Naive B cell (primary cell): ENCODE data around the gene BBS2. TPM values are rescaled to one million over a fixed set of nuclear protein-coding genes. Genes with fewer than 3 reads are reported as not detected.
A peak's percentile ranks its signal among the peaks of the same experiment; 100 is the strongest.

ENCODE experiments used
- ATAC-seq, 2 donors: fragments of 150-1000 bp; cut with Tn5 transposase; 2 replicates each; pipeline ENCODE4 v1.10.0; 2021; ENCODE audit warnings: low read depth in 2 of 2, mild to moderate bottlenecking in 2 of 2, moderate library complexity in 2 of 2
- DNase-seq: peaks from one replicate; pipeline ENCODE4 v3.0.0; 2022
- H3K27ac Mint-ChIP-seq, 6 donors: one replicate each; pipeline ENCODE4 v1.8.0; 2020 to 2022; ENCODE audit warnings: mild to moderate bottlenecking in 6 of 6, mixed read lengths in 6 of 6, moderate library complexity in 5 of 6, inconsistent platforms in 2 of 6
- H3K27me3 Mint-ChIP-seq, 3 donors: one replicate each; pipeline ENCODE4 v1.8.0; 2021 to 2022; ENCODE audit warnings: mixed read lengths in 3 of 3, mild to moderate bottlenecking in 1 of 3
- H3K36me3 Mint-ChIP-seq, 2 donors: one replicate each; pipeline ENCODE4 v1.8.0; 2020 to 2022; ENCODE audit warnings: mixed read lengths in 2 of 2, inconsistent platforms in 1 of 2, mild to moderate bottlenecking in 1 of 2
- H3K4me1 Mint-ChIP-seq, 3 donors: one replicate each; pipeline ENCODE4 v1.8.0; 2020 to 2022; ENCODE audit warnings: mixed read lengths in 3 of 3, inconsistent platforms in 1 of 3, mild to moderate bottlenecking in 1 of 3, moderate library complexity in 1 of 3
- H3K4me3 Mint-ChIP-seq, 8 donors: one replicate each; pipeline ENCODE4 v1.8.0; 2020 to 2022; ENCODE audit warnings: mild to moderate bottlenecking in 8 of 8, mixed read lengths in 8 of 8, moderate library complexity in 8 of 8, inconsistent platforms in 2 of 8
- H3K9me3 Mint-ChIP-seq, 7 donors: one replicate each; pipeline ENCODE4 v1.8.0; 2020 to 2022; ENCODE audit warnings: mixed read lengths in 7 of 7, mild to moderate bottlenecking in 5 of 7, inconsistent platforms in 2 of 7, moderate library complexity in 1 of 7
- polyA plus RNA-seq, 6 donors: library from polyadenylated mRNA; unstranded; fragments of 300-500 nt; fragmentation: Illumina TruSeq; gene quantifications; one replicate each; pipeline ENCODE4 v1.2.3, GENCODE V29; 2021; ENCODE audit warnings: low read depth in 6 of 6

Gene BBS2
- polyA plus RNA-seq: 10 to 100 TPM in 5 of 6 donors, 1 to 10 TPM in 1; 9.8 to 28.8 (median 17.7) TPM

DNA sequence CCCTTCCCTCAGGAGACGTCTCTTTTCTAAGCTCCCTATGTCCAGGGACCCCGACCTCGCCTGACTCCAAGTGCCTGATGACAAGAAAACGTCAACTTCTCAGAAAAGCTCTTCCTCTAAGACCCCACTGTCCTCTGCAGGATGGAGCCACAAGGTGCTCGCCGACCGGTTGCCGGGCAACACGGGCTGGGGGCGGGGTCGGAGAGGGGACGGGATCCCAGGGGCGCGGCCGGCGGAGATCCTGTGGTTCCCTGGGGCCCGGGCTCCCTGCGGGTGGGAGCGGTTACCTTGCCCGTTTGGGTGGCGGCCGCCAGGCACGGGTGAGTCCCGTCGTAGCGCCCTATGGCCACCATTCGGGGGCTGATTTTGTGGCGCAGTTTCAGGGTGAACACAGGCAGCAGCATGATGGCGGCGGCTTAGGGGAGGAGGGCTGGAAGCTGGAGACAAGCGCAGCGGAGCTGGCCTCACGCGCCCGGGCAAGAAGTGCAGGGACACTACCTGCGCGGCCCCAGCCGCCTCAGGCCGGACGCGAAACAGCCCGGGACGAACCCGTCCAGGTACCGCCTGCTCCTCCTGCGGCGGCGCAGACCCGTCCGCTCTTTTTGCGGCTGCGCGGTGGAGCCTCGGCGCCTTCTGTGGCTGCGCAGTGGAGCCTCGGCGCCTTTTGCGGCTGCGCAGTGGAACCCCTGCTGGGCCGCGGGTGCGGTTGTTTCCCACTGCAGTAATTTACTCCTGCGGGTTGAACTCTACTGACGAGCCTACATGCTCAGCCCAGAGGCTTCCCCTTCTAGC is at the start of gene BBS2:
Gene BBS2 (minus strand): TSS at position 566 of the 792 bp plus-strand sequence. CDS start 162 bp downstream, at position 404.
- ATAC-seq: peak; percentile 84 to 85

DNA sequence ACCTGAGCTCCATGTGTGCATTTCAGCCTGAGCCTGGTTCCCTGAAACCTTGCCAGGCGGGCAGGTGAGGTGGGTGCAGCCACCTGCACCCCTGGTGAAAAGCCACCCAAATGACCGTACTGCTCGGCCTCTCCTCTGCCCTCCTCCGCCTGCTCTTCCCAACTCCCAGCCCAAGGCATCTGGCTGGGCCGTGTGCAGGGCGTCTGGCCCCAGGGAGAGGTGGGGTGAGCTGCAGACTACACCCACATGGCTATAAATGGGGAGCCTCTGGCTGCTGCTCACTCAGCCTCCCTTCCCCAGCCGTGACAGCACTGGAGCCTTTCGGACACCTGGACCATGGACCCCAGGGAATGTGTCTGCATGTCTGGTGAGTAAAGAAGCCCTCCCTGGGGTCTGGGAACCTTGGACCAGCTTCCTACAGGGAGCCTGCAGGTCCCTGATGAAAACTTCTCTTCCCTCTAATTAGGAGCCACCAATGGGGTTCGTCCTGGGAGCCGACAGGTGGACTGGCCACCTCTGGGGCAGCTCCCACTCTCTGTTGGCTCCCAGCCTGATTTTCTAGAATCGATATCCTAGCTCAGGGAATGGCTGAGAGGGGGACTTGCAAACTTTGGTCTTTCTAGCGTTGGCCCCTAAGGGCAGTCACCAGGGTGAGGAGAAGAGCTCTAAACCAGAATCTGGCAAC is 45.1 kb upstream of the BBS2 start, which contains the start of gene MT4:
Gene MT4 (plus strand): TSS at position 281 of the 685 bp plus-strand sequence. CDS start 56 bp downstream, at position 337.
- DNase-seq: no peak
- Mint-ChIP-seq H3K27me3 (peaks cover 24 to 53% (median 47%) of the 10 kb centered on the region in 3 donors), H3K36me3 (no peaks in the 10 kb centered on the region), H3K4me3 (peak within 1 kb of the TSS in 1 of 8 donors; percentile 0), H3K27ac (peak within 1 kb of the TSS in 1 of 6 donors; percentile 29), H3K4me1 (peaks cover 0 to 5% (median 0%) of the 10 kb centered on the region in 3 donors), H3K9me3 (no peaks in the 10 kb centered on the region)
- no peak for ATAC-seq

More for the DNA sequence above, at the start of gene BBS2:
- no peaks in the 10 kb centered on the region for H3K36me3 Mint-ChIP-seq
- peak within 1 kb of the TSS; percentile 72 to 94 (median 88) for H3K27ac Mint-ChIP-seq
- H3K4me1 Mint-ChIP-seq: peaks cover 21 to 35% (median 34%) of the 10 kb centered on the region in 3 donors
- peak within 1 kb of the TSS; percentile 82 to 92 (median 86) for H3K4me3 Mint-ChIP-seq
- peaks cover 0 to 1% (median 0%) of the 10 kb centered on the region in 7 donors for H3K9me3 Mint-ChIP-seq
- peak; percentile 90 for DNase-seq
- H3K27me3 Mint-ChIP-seq: peaks cover 0 to 5% (median 0%) of the 10 kb centered on the region in 3 donors

DNA sequence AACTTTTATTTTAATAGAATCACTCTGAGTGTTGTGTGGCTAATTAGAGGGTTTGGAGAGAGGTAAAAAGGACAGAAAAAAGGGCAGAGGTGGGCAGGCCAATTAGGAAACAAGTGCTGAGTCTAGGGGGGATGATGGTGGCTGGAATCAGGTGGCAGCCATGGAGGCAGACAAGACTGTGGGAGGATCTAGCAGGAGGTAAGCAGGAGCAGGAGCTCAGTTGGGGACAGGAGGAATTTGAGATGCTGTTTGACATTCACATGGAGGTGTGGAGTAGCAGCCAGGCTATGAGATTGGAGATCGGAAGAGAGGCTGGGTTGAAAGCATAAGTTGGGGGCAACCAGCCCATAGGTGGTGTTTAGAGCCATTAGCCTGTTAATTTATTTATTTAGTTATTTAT is 41.3 kb upstream of the BBS2 start:
- Mint-ChIP-seq H3K9me3 (no peaks in the 10 kb centered on the region), H3K4me3 (no peak overlapping the region), H3K27ac (no peak overlapping the region), H3K36me3 (no peaks in the 10 kb centered on the region), H3K27me3 (peaks cover 27 to 46% (median 44%) of the 10 kb centered on the region in 3 donors), H3K4me1 (no peaks in the 10 kb centered on the region)
- ATAC-seq (no peak), DNase-seq (no peak)

DNA sequence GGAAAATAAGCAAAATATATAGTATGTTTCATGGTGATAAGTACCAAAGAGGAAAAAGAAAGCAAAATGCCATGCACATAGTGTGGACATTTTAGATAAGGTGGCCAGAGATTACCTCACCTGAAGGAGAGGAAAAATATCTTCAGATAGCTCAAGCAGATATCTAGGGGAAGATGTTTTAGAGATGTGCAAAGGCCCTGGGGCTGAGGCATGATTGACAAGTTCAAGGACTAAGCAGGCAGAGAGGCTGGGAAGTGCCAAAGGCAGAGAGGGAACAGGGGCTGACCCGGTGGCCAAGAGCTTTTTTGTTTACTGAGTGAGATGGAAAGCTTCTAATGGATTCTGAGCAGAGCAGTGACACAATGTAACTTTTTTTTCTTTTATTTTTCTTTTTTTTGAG is 40.6 kb upstream of the BBS2 start:
- no peak overlapping the region for H3K4me3 Mint-ChIP-seq

DNA sequence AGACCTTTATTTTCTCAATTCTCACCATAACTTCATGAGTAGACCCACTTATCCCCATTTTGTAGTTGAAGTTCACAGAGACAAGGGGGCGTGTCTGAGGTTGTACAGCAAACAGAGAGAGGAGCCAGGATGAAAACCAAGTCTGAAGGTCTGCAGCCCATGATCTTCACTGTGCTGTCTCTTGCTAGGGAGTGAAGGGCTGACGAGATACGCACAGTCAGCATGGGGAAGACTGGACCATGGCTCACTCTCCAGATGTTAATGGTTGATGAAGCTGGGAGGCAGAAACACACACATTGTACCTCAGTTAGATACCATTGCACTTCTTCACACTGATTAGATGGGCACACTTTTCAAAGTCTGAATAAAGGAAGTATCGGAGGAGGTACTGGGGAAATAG is 39.3 kb upstream of the BBS2 start:
- H3K4me3 Mint-ChIP-seq: no peak overlapping the region
- H3K27me3 Mint-ChIP-seq: peaks cover 26 to 50% (median 34%) of the 10 kb centered on the region in 3 donors
- no peak overlapping the region for H3K27ac Mint-ChIP-seq
- no peaks in the 10 kb centered on the region for H3K4me1 Mint-ChIP-seq
- ATAC-seq (no peak), DNase-seq (no peak)
- H3K36me3 Mint-ChIP-seq: no peaks in the 10 kb centered on the region
- H3K9me3 Mint-ChIP-seq: no peaks in the 10 kb centered on the region

More for the DNA sequence above, 40.6 kb upstream of the BBS2 start:
- Mint-ChIP-seq H3K36me3 (no peaks in the 10 kb centered on the region), H3K27ac (no peak overlapping the region), H3K27me3 (peaks cover 29 to 45% (median 38%) of the 10 kb centered on the region in 3 donors), H3K4me1 (no peaks in the 10 kb centered on the region), H3K9me3 (no peaks in the 10 kb centered on the region)
- DNase-seq (no peak), ATAC-seq (no peak)

GRCh38 chr16:56558024-56558747 is 38.4 kb upstream of the BBS2 start:
- Mint-ChIP-seq H3K27me3 (peaks cover 24 to 50% (median 35%) of the 10 kb centered on the region in 3 donors), H3K27ac (no peak overlapping the region), H3K9me3 (no peaks in the 10 kb centered on the region), H3K4me3 (no peak overlapping the region), H3K36me3 (no peaks in the 10 kb centered on the region), H3K4me1 (no peaks in the 10 kb centered on the region)
- ATAC-seq: no peak
- DNase-seq: no peak

GRCh38 chr16:56554441-56554840 is 34.6 kb upstream of the BBS2 start:
- Mint-ChIP-seq H3K4me1 (no peaks in the 10 kb centered on the region), H3K9me3 (no peaks in the 10 kb centered on the region), H3K36me3 (no peaks in the 10 kb centered on the region), H3K27ac (no peak overlapping the region), H3K27me3 (peaks cover 15 to 29% (median 18%) of the 10 kb centered on the region in 3 donors), H3K4me3 (no peak overlapping the region)
- no peak for DNase-seq
- no peak for ATAC-seq

- no peak overlapping the region for H3K4me3 Mint-ChIP-seq
- peaks cover 4 to 13% (median 10%) of the 10 kb centered on the region in 3 donors for H3K4me1 Mint-ChIP-seq
- DNase-seq: no peak
- H3K9me3 Mint-ChIP-seq: no peaks in the 10 kb centered on the region
- H3K36me3 Mint-ChIP-seq: no peaks in the 10 kb centered on the region
- H3K27me3 Mint-ChIP-seq: peaks cover 9 to 21% (median 10%) of the 10 kb centered on the region in 3 donors
- ATAC-seq: no peak
- no peak overlapping the region for H3K27ac Mint-ChIP-seq
These were observed 32.2 kb upstream of the BBS2 start for GRCh38 chr16:56551796-56552738.

DNA sequence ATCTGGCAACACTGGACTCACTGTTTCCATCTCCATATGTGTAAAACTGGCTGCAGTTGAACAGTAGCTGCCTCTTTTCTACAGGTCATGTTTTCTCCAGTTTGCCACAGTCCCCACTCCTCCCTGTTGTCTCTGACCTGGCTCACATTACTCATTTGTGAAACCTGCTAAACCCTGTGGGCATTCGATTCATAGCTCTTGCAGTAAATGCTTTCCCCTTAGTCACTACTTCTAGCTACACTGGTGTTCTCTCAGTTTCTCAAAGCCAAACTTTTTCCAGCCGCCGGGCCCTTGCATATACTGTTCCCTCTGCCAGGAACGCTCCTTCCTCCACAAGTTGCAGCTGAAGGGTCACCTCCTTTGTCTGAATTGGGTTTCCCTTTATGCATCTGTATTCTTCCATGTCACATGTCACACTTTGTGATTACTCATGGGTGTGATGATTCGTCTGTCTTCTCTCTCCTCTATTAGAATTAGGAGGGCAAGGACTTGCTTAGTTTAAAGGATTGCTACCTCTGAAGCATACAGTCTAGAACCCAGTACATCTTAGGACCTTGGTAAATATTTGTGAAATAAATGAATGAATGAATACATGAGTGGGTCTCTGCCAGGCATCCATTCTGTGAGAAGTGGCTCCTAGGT is 30.0 kb upstream of the BBS2 start:
- ATAC-seq (no peak), DNase-seq (no peak)
- Mint-ChIP-seq H3K36me3 (no peaks in the 10 kb centered on the region), H3K4me1 (peaks cover 4 to 13% (median 10%) of the 10 kb centered on the region in 3 donors), H3K27me3 (peaks cover 9 to 14% (median 10%) of the 10 kb centered on the region in 3 donors), H3K27ac (no peak overlapping the region), H3K4me3 (no peak overlapping the region), H3K9me3 (no peaks in the 10 kb centered on the region)

DNA sequence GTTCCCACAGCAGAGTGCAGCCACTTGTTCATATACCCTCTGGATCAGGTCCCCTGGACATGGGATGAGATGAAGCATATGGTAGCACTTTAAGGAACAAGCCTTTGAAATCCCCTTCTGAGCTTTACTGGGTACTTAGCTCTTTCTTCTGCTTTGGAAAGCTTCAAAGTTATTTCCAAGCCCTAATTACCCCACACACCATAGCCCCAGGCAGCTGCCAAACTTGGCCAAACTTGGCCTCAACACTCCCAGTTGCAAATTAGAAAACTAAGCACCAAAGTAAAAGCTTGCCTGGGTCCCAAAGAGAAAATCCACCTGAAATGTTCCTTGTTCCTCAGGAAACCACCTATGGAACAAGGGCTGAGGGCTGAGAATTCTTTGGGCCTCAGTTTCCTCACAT is 29.3 kb upstream of the BBS2 start:
- Mint-ChIP-seq H3K27ac (no peak overlapping the region), H3K4me3 (no peak overlapping the region), H3K4me1 (peaks cover 4 to 13% (median 10%) of the 10 kb centered on the region in 3 donors), H3K27me3 (peaks cover 8 to 10% (median 9%) of the 10 kb centered on the region in 3 donors), H3K36me3 (no peaks in the 10 kb centered on the region), H3K9me3 (no peaks in the 10 kb centered on the region)
- DNase-seq (no peak), ATAC-seq (no peak)

GRCh38 chr16:56547949-56548567 is 28.2 kb upstream of the BBS2 start:
- Mint-ChIP-seq H3K27ac (peak overlapping the region in 2 of 6 donors; percentile 23 to 94), H3K4me3 (peak overlapping the region in 1 of 8 donors; percentile 25), H3K36me3 (no peaks in the 10 kb centered on the region), H3K27me3 (peaks cover under 1 to 7% (median 5%) of the 10 kb centered on the region in 3 donors), H3K9me3 (no peaks in the 10 kb centered on the region), H3K4me1 (peaks cover 4 to 13% (median 10%) of the 10 kb centered on the region in 3 donors)
- ATAC-seq (no peak), DNase-seq (no peak)
